M059J (cell line): Measurements from ENCODE around the gene GPR82. TPM values are rescaled to one million over a fixed set of nuclear protein-coding genes. Genes with fewer than 3 reads are reported as not detected.
"Not testable (repeated sequence)": the region's sequence is repeated elsewhere in the genome, so short reads cannot be mapped to it uniquely, and the experiment has no call there.

Source experiments
- DNase-seq: peaks from one replicate; pipeline ENCODE4 v3.0.0-alpha.2; 2012; ENCODE audit warnings: low read depth
- total RNA-seq: library from RNA; depleted of rRNA; stranded (reverse); fragments of >200 nt; shearing (Covaris generic); gene quantifications from 2 replicates; pipeline ENCODE4 v1.2.3, GENCODE V29; 2014; rRNA removed

GPR82 gene, protein sequence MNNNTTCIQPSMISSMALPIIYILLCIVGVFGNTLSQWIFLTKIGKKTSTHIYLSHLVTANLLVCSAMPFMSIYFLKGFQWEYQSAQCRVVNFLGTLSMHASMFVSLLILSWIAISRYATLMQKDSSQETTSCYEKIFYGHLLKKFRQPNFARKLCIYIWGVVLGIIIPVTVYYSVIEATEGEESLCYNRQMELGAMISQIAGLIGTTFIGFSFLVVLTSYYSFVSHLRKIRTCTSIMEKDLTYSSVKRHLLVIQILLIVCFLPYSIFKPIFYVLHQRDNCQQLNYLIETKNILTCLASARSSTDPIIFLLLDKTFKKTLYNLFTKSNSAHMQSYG
- total RNA-seq = not detected in 2 replicates

DNA sequence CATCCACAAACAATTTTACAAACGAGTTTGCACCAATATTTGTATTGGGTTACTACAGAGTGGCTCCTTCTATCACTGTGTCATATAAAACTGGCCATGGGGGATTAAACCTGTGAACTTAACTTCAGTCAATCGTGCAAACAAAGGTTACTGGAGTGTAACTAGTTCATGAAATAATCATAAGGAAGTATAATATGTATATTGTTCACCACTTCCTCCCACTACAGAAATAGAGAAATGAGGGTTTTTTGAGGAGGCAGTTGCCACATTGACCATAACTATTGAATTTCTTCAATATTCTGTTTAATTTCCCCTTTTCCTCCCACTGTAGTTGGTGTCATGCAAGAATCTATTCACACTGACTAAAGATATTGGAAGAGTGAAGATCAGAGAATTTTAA, at the start of gene GPR82:
Gene GPR82 (plus strand): TSS at position 356 of the 400 bp plus-strand sequence. CDS start 2,846 bp downstream, outside the sequence.
- DNase-seq = no peak

DNA sequence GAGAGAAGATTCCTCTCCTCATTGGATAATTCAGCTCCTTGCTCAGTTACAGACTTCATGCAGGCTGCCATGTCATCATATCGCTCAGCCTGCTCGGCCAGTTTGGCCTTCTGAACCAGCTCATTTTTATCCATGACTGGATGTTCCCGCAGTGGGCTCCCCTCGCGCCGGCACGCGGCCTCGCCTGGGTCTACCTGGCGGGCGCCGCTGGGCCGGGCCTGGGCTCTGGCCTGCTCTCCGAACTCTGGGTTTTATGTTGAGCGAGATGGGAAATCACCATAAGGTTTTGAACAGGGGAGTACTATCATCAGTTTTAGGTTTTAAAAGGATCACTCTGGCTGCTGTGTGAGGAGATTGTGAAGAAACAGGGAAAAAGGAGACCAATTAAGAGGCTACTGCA, 47.6 kb upstream of the GPR82 start:
- not testable (repeated sequence) for DNase-seq

DNA sequence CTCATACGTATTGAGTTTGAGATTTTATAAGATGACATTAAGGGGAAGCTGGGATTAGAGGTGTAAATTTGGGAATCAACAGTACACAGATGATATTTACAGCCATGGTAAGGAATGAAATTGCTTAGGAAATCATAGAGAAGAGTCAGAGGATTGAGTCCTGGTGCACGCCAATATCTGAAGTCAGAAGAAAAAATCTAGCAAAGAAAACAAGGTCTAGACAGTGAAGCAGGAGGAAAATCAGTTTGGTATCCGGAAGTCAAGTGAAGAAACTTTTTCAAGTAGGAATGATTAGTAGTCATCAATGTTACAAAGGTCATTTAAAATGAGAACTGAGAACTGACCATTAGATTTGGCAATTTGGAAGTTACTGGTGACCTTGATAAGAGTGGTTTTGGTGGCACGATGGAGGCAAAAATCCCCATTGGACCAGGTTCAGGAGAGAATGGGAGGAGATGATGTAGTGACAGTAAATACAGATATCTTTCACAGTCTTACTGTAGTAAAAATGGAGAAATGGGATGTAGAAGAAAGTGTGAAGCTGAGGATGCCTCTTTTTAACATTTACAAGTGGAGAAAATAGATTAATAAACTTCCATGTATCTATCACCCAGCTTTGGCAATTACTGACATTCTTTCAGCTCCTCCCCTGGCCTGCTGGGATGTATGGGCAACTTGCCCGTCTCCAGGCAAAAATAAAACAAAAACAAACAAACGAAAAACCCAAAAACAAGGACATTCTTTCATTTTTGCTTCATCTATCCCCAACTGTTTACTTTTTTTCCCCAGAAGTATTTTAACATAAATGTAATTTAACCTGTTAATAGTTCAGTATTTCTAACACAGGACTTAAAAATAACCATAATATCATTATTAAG, 46.6 kb upstream of the GPR82 start:
- peak; percentile 5 for DNase-seq

DNA sequence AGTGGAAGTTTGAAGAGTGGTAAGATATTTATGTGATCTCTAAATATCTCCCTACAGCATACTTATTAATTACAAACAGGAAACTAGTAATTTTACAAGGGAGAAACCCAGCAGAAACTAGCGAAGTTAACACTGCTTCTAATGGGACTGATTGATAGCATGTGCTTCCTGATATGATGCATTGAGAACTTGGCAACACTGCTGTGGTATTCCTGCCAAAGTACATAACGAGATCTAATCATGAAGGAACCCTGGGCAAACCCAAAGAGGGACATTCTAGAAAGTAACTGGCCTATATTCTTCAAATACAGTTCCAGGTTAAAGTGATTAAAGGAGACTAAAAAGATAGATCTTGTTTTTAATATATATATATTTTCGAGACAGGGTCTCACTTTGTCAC, 39.8 kb upstream of the GPR82 start:
- DNase-seq = no peak

DNA sequence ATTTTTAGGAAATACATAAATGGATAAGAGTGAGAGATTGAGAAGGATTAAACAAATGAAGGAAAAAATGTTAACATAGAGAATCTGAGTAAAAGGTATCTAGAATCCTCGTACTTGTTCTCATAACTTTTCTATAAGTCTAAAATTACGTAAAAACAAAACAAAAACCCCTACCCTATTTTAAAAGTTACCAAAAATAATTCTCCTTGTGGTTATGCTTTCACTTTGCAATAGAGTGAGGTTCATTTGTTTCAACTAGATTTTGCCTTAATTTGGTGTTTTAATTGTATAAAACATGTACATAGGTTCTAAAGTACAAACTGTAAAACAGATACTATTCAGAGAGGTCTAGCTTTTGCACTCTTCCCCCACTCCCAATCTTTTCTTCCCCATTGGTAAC, 39.0 kb upstream of the GPR82 start:
- no peak for DNase-seq

DNA sequence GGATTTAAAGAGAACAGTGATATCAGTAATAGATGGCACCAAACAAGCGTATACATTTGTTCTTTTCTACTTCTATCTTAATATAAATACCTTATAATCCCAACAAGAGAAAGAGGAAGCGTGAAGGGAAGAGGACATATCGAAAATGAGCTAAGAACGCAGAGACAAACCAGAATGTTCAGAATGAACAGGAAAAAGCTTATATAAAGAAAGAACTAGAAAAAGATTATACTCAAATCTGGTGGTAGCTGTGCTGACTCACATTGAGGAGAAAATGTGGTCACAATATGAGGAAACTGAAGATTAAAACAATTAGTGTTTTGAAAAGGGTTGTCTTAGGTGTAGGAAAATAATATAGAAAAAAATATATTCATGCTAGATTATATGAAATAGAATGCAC, 37.2 kb upstream of the GPR82 start:
- no peak for DNase-seq

DNA sequence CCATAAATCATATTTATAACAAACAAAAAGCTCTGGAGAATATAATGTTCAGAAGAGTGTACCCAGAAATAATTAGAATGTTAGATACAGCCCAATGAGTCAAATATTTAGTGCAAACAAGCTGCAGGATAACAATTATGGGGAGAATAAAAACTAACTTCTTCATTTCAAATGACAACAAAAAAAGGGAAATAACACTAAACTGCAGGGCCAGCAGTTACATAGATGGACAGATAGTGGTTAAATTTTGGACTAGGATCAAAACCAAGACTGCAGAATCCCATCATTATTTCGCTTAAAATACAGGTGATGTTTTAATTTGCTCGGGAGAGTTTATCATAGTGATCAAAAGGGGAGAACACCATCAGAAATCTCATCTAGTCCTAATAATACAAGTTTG, 35.8 kb upstream of the GPR82 start:
- no peak for DNase-seq

DNA sequence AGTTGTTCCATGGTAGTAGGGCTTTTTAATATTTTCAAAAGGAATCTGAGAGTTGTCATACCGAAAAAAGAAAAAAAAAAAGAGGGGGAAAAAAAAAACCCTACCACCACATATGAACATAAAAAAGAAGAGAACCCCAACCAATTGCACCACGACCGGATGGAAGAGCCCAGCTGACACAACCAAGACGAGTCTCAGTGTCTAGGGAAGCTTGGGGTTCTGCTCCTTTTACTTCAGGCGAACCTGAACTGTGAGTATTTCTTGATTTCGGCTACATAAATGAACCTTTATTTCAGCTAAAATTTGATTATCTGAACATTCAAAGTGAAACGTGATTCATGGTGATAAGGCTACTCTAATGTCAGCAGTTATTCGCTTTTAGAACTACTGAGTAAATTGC, 35.1 kb upstream of the GPR82 start, which contains the start of gene GPR34:
Gene GPR34 (plus strand): TSS at position 139 of the 400 bp plus-strand sequence. CDS start 6,661 bp downstream, outside the sequence.
- DNase-seq = no peak

DNA sequence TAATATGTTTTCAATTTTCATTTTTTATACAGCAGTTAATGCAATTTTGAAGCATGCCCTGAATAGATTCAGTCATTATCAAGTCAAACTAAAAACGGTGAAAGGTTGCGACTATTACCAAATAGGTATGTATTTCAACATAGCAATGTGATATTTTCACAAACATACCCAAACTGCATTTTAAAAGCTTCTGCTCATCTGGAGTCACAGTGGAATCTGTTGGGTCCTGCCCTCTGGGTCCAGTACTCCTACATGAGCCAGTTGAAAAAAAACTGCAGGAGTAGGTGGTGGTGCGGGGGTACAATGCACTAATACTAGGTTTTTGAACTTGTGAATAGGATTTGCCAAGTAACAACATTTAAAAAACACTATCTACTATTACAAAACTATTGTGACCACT, 34.3 kb upstream of the GPR82 start:
- no peak for DNase-seq

DNA sequence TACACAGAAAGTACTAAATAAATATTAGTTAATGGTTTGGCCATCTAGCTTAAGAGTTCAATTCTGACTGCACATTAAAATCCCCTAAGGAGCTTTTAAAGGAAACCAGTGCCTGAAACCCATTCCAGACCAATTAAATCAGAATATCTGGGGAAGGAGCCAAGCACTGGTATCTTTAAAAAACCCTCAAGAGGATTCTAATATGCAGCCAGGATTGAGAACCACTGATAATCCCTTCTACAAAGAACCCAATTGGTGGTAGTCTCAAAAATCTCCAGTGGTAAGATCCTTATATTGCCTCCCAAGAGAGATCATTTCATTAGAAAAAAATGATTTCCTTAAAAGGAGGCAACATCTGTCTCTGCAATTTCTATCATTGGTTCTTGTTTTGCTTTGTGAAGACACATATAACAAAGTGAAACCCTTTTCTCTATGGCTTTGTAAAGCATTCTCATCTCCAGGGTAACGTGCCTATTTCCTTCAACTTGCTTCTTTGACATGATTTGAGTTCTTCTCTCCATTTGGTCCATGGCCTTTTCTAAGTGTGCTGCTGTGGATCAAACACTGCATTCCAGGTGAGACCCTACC, 31.7 kb upstream of the GPR82 start:
- DNase-seq = peak; percentile 10

DNA sequence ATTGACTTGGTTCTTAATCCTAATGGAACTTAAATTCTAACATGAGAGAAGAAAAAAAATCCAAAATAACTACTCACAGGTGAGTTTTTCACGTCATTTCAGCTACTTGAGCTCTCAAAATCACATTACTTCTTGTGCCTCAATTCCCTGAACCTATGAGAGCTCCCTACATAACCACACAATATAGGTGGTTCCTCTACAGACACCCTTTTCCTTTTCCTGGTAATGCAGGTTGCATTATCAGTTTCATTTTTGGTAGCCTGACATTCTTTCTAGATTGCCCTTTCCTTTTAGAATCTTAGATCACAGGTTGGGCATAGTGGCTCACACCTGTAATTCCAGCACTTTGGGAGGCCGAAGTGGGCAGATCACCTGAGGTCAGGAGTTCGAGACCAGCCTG, 31.0 kb upstream of the GPR82 start:
- DNase-seq = no peak

DNA sequence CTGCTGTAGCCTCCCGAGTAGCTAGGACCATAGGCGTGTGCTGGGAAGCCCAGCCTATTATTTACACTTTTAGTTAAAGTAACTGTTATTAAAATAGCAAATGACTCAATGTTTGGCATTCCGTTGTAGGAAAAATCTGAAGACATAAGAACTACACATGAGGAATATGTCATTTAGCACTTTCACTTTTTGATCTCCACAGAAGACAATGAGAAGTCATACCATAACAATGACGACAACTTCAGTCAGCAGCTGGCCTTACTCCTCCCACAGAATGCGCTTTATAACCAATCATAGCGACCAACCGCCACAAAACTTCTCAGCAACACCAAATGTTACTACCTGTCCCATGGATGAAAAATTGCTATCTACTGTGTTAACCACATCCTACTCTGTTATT, 28.6 kb upstream of the GPR82 start:
- DNase-seq = peak; percentile 3

DNA sequence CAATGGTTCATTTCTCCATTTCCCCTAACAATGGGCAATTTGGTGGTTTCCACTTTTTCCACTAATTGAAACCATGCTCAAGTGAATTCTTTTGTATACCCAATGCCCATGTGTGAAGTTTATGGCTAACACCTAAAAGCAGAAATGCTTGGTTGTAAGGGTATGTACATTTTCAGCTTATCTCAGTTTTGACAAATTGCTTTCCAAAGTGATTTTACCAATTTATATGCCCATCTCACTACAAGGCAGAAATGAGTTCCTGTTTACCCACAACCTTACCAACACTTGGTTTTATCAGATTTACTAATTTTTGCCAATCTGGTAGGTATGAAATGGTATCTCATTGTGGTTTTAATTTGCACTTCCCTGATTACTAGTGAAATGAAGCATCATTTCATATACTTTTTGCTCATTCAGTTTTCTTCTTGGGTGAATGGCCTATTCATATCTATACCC, 20.4 kb upstream of the GPR82 start:
- DNase-seq = no peak

DNA sequence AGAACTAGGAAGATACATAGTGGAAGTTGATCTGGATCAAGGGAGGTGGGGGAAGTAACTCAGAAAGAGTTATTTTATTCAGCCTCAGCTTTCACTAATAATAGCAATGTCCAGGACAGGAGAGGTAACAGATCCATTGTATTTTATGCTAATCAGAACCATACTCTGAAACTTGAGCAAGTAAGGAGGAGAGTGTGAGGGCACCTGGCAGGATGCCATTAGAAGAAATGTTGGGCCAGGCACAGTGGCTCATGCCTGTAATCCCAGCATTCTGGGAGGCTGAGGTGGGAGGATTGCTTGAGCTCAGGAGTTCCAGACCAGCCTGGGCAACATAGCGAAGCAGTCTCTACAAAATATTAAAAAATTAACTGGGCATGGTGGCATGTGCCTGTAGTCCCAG, 18.9 kb upstream of the GPR82 start:
- DNase-seq = no peak

DNA sequence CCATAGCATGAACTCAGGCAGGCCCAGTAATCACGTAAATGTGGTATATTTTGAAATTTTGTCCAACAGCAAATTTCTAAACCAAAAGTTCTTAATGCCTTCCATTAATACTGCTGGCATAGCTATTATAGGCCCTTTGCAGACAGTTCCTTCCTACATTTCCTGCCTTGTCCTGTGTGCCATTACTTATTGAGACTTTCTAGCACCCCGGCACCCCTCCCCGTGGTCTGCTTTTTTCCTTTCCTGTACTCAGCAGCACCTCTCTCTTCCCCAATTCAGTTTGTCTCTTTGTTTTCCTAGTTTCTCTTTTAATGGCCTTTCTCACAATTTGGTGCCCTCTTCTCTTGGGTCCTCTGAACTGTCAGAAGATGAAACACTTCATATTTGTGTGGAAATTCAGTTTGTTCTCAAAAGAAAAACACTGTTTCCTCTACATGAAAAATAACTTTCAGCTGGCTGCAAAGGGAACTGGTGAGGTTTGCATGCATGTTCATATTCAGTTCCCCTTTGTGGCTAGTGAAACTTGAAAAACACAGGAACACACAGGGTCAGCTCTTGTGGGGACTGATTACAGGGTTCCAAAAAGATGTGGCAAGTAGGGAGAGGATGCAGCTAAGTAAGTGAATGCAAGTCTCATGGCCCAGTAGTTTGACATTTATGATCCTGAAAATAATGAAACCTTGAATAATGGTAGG, 18.2 kb upstream of the GPR82 start:
- no peak for DNase-seq

DNA sequence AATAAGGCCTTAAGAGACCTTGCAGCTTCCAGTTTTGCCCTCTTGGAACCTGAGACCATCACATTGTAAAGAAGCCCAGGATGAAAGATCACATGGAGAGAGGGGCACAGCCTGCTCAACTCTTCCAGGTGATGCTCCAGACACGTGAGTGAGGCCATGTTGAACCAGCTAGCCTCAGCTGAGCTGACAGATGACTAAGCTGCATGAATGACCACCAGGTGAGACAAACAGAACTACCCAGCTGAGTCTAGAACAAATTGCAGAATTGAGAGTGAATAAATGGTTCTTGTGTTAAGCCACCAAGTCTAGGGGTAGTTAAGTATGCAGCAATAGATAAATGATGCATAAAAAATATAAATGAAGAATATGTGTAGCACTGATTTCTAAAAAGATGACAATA, 16.8 kb upstream of the GPR82 start:
- no peak for DNase-seq

DNA sequence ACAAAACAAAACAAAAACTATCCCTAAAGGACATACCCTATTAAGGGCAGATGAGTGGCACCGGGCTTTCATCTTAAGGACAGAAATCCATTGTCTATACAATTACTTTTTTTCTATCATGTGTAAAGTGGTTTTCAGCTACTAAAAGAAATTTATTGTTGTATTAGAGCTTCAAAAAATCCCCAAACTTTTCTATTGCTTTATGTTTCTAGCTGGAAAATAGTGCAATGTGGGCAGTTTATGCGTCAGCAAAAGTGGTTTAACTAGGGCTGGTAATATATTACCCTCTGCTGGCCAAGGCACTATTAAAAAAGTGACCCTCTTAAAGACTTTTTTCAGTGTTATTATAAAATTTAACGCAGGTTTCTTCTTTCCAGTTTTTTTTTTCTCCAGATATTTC, 15.5 kb upstream of the GPR82 start:
- no peak for DNase-seq

DNA sequence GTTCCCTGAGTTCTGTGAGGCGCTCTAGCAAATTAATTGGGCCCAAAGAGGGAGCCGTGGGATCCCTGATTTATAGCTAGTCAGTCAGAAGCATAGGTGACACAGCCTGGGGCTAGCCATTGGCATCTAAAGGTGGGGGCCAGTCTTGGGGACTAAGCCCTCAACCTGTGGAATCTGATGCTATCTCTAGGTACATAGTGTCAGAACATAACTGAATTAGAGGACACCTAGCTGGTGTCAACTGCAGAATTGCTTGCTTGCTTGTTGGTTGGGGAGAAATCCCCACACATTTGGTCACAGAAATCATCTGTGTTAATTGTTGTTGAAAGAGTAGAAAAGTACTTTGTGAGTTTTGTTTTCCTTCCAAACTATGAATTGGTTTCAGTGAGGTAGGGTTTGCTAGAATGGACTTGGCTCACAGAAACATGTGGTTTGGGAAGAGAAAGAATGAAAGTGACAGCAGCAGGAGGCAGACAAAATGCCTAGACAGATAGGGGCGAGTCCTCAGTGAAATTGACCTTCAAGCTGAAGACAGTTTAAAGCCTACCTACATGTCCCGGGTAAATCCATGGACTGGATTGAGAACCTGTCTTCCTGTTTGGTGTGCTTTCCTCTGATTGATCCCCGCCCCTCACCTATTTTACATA, 12.8 kb upstream of the GPR82 start:
- DNase-seq = no peak

DNA sequence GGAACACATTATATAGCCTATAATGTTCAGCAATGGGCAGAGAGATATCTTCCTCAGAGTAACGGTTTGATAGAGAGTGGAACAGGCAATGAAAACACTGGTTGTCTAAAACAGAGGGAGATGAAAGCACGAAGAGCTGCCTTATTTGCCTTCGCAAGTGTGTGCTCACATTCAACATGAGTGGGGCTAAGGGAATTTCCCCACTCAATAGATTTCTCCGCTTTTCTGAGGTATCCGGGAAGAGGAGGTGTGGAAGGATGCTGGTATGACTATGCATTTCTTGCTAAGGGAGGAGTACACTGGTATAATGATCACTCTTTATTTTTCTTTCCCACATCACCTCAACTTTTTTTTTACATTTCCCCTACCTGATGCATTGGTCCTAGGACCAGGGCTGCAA, 7.8 kb upstream of the GPR82 start:
- DNase-seq = no peak

DNA sequence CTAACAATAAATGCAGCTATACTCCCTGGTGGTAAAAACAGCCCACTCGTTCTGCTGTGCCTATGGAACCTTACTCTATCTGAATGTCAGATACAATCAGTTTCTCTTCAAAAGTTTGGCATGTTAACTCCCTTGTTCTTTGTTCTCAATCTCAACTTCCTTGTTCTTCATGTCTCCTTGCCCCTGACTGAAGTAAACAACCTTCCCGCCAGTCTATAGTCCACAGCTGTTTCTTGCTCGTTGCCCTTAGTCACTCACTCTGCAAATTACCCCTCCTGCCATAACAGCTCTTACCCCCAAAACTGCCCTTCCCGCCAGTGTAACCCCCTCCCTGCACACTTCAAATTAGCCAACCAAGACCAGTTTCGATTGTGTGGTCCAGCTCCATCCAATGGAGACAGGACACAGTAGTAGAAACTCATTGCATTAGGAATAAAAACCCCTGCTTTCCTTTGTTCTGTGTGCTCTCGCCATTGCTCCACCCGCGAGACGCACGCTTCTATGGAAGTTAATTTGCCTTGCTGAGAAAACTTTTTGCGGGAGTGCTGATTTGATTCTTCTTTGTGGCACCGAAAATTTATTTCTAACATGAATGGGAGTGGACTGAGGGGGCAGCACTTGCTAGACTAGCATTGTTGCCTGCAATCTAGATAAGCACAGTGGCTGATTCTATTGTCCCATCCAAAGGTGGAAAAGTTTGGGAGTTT, 7.1 kb upstream of the GPR82 start:
- no peak for DNase-seq
